H9 (cell line): Measurements from ENCODE around the gene ASCC2. TPM values are rescaled to one million over a fixed set of nuclear protein-coding genes. Genes with fewer than 3 reads are reported as not detected.

ENCODE experiments used
- DNase-seq: peaks from one replicate; pipeline ENCODE4 v3.0.0-alpha.2; 2017
- H2AFZ ChIP-seq: one replicate; pipeline ENCODE4 v1.6.1; 2013; ENCODE audit warnings: mild to moderate bottlenecking, low read length, control low read depth, moderate library complexity
- H2AK5ac ChIP-seq: 2 replicates; pipeline ENCODE4 v1.6.1; 2013; ENCODE audit warnings: low read length, control low read depth, mixed read lengths; ENCODE audit not compliant: insufficient read length
- H2BK120ac ChIP-seq: one replicate; pipeline ENCODE4 v1.6.1; 2013; ENCODE audit warnings: low read depth, mild to moderate bottlenecking, low read length, control low read depth, inconsistent platforms; ENCODE audit not compliant: poor library complexity, severe bottlenecking
- H2BK12ac ChIP-seq: 2 replicates; pipeline ENCODE4 v1.6.1; 2013; ENCODE audit warnings: low read length, control low read depth, mixed read lengths, low read depth; ENCODE audit not compliant: insufficient read length
- H2BK15ac ChIP-seq: 2 replicates; pipeline ENCODE4 v1.6.1; 2013; ENCODE audit warnings: low read depth, low read length, control low read depth
- H2BK20ac ChIP-seq: one replicate; pipeline ENCODE4 v1.6.1; 2013; ENCODE audit warnings: low read depth, mild to moderate bottlenecking, low read length, control low read depth, inconsistent platforms; ENCODE audit not compliant: poor library complexity, severe bottlenecking
- H2BK5ac ChIP-seq: 2 replicates; pipeline ENCODE4 v1.6.1; 2013; ENCODE audit warnings: low read length, control low read depth, mixed read lengths; ENCODE audit not compliant: insufficient read length
- H3K14ac ChIP-seq: 2 replicates; pipeline ENCODE4 v1.6.1; 2013; ENCODE audit warnings: low read length, control low read depth; ENCODE audit not compliant: insufficient read depth
- H3K18ac ChIP-seq: 2 replicates; pipeline ENCODE4 v1.6.1; 2013; ENCODE audit warnings: low read depth, mild to moderate bottlenecking, mixed read lengths, low read length, control low read depth; ENCODE audit not compliant: insufficient read length
- H3K23ac ChIP-seq: 2 replicates; pipeline ENCODE4 v1.6.1; 2013; ENCODE audit warnings: low read length, control low read depth, mixed read lengths, low read depth; ENCODE audit not compliant: insufficient read length
- H3K23me2 ChIP-seq: 2 replicates; pipeline ENCODE4 v1.6.1; 2013; ENCODE audit warnings: low read depth, mild to moderate bottlenecking, mixed read lengths, low read length, control low read depth; ENCODE audit not compliant: insufficient read length, poor library complexity, severe bottlenecking
- H3K27ac ChIP-seq: 2 replicates; pipeline ENCODE4 v1.5.1; 2013; ENCODE audit warnings: low read length, control low read depth, mixed read lengths, low read depth; ENCODE audit not compliant: insufficient read length
- H3K27me3 ChIP-seq: 2 replicates; pipeline ENCODE4 v1.6.1; 2013; ENCODE audit warnings: low read length, control low read depth, inconsistent platforms; ENCODE audit not compliant: insufficient read depth
- H3K4ac ChIP-seq: 2 replicates; pipeline ENCODE4 v1.6.1; 2013; ENCODE audit warnings: low read depth, mild to moderate bottlenecking, control low read depth, inconsistent platforms, low read length, moderate library complexity
- H3K4me1 ChIP-seq: 2 replicates; pipeline ENCODE4 v1.6.1; 2013; ENCODE audit warnings: low read length, control low read depth, inconsistent platforms; ENCODE audit not compliant: insufficient read depth
- H3K4me2 ChIP-seq: 2 replicates; pipeline ENCODE4 v1.6.1; 2013; ENCODE audit warnings: low read length, control low read depth, mixed read lengths; ENCODE audit not compliant: insufficient read length, insufficient read depth
- H3K56ac ChIP-seq: 2 replicates; pipeline ENCODE4 v1.6.1; 2013; ENCODE audit warnings: low read depth, mild to moderate bottlenecking, mixed read lengths, low read length, control low read depth; ENCODE audit not compliant: insufficient read length
- H3K79me1 ChIP-seq: 2 replicates; pipeline ENCODE4 v1.6.1; 2013; ENCODE audit warnings: low read depth, mild to moderate bottlenecking, moderate library complexity, low read length, control low read depth, inconsistent platforms; ENCODE audit not compliant: insufficient read depth, poor library complexity, severe bottlenecking
- H3K79me2 ChIP-seq: 2 replicates; pipeline ENCODE4 v1.6.1; 2013; ENCODE audit warnings: low read length, control low read depth, inconsistent platforms; ENCODE audit not compliant: insufficient read depth
- H3K9ac ChIP-seq: 2 replicates; pipeline ENCODE4 v1.6.1; 2013; ENCODE audit warnings: low read length, control low read depth, mixed read lengths; ENCODE audit not compliant: insufficient read length; ENCODE audit errors: extremely low read depth
- H3K9me3 ChIP-seq: one replicate; pipeline ENCODE4 v1.6.1; 2013; ENCODE audit warnings: low read depth, low read length, inconsistent platforms; ENCODE audit not compliant: control insufficient read depth
- H3T11ph ChIP-seq: one replicate; pipeline ENCODE4 v1.6.1; 2013; ENCODE audit warnings: mild to moderate bottlenecking, low read length, control low read depth, inconsistent platforms
- H4K20me1 ChIP-seq: one replicate; pipeline ENCODE4 v1.6.1; 2013; ENCODE audit not compliant: control insufficient read depth, insufficient read length, insufficient read depth
- H4K5ac ChIP-seq: 2 replicates; pipeline ENCODE4 v1.6.1; 2013; ENCODE audit warnings: low read depth, mild to moderate bottlenecking, mixed read lengths, low read length, control low read depth; ENCODE audit not compliant: insufficient read length
- H4K8ac ChIP-seq: replicated peaks from 2 replicates; pipeline ENCODE4 v1.6.1; 2013; ENCODE audit warnings: low read length, control low read depth, mixed read lengths, low read depth; ENCODE audit not compliant: insufficient read length
- H4K91ac ChIP-seq: 2 replicates; pipeline ENCODE4 v1.6.1; 2013; ENCODE audit warnings: low read depth, mild to moderate bottlenecking, moderate library complexity, mixed read lengths, low read length, control low read depth; ENCODE audit not compliant: insufficient read length
- H3K27ac Mint-ChIP-seq, 3 experiments: 2 replicates in 2 of 3; 3 replicates in 1 of 3; pipeline ENCODE4 v1.8.0; 2020 to 2021; ENCODE audit warnings: mixed read lengths in 3 of 3, mild to moderate bottlenecking in 1 of 3, moderate library complexity in 1 of 3
- H3K27me3 Mint-ChIP-seq: 2 replicates; pipeline ENCODE4 v1.8.0; 2021; ENCODE audit warnings: low read depth, mild to moderate bottlenecking, moderate library complexity, mixed read lengths
- H3K36me3 Mint-ChIP-seq, 3 experiments: 2 replicates in 2 of 3; 3 replicates in 1 of 3; pipeline ENCODE4 v1.8.0; 2020 to 2021; ENCODE audit warnings: low read depth in 3 of 3, mixed read lengths in 3 of 3; ENCODE audit not compliant: insufficient read depth in 1 of 3
- H3K4me1 Mint-ChIP-seq, 2 experiments: 2 replicates each; pipeline ENCODE4 v1.8.0; 2020; ENCODE audit warnings: mixed read lengths in 2 of 2
- H3K4me3 Mint-ChIP-seq, 2 experiments: 2 replicates in 1 of 2; 3 replicates in 1 of 2; pipeline ENCODE4 v1.8.0; 2020 to 2021; ENCODE audit warnings: mild to moderate bottlenecking in 2 of 2, mixed read lengths in 2 of 2, moderate library complexity in 1 of 2
- H3K9me3 Mint-ChIP-seq, 2 experiments: 2 replicates in 1 of 2; 3 replicates in 1 of 2; pipeline ENCODE4 v1.8.0; 2020; ENCODE audit warnings: mild to moderate bottlenecking in 2 of 2, mixed read lengths in 2 of 2, moderate library complexity in 1 of 2
- WGBS: extraction: QIAGEN DNeasy Blood & Tissue Kit; methylation state at CpG from one replicate; pipeline ENCODE4 v1.1.7; 2013; ENCODE audit warnings: missing lambda C conversion rate, low lambda C conversion rate, mixed read lengths; ENCODE audit not compliant: insufficient read length; ENCODE audit errors: extremely low coverage; 5-methylcytosine and 5-hydroxymethylcytosine counted together
- total RNA-seq: library from RNA; stranded (reverse); gene quantifications from 2 replicates; pipeline ENCODE4 v1.2.1, GENCODE V29; 2021
- TF ChIP-seq, protein P1 (sequence below): fragments of 200-600 bp; sonication (generic); conservative IDR thresholded peaks from 3 replicates; pipeline ENCODE4 v1.8.0; 2021; ENCODE audit warnings: antibody characterized with exemption, mild to moderate bottlenecking

The ASCC2 gene
- total RNA-seq, 1 experiment from 2014 or later, result 48.2 TPM

DNA sequence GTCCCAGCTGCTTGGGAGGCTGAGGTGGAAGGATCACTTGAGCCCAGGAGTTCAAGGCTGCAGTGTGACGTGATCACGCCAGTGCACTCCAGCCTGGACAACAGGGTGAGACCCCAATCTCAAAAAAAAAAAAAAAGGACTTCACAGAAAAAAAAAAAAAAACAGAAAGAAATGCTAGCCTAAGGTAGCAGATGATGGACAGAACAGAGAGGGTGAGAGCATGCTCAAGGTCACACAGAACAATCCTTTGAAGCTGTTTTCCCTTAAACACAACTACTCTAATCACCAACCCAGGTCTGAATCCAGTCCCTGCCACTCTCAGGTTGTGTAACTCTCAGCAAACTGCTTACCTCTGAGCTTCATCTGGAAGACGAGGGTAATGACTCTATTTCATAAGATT is 81.0 kb downstream of the ASCC2 start:
- H2BK5ac ChIP-seq, result no peak overlapping the region
- no peak overlapping the region for H4K8ac ChIP-seq
- no peak overlapping the region for H2BK120ac ChIP-seq
- Mint-ChIP-seq H3K36me3 (no peaks in the 10 kb centered on the region), H3K27ac (no peak overlapping the region), H3K4me3 (no peak overlapping the region), H3K9me3 (no peaks in the 10 kb centered on the region), H3K4me1 (peaks cover 5 to 13% of the 10 kb centered on the region in 2 experiments), H3K27me3 (no peaks in the 10 kb centered on the region; the same call in 1 of the 2 replicates)
- no peaks in the 10 kb centered on the region for H3K4me1 ChIP-seq
- TF ChIP-seq, protein P1, sequence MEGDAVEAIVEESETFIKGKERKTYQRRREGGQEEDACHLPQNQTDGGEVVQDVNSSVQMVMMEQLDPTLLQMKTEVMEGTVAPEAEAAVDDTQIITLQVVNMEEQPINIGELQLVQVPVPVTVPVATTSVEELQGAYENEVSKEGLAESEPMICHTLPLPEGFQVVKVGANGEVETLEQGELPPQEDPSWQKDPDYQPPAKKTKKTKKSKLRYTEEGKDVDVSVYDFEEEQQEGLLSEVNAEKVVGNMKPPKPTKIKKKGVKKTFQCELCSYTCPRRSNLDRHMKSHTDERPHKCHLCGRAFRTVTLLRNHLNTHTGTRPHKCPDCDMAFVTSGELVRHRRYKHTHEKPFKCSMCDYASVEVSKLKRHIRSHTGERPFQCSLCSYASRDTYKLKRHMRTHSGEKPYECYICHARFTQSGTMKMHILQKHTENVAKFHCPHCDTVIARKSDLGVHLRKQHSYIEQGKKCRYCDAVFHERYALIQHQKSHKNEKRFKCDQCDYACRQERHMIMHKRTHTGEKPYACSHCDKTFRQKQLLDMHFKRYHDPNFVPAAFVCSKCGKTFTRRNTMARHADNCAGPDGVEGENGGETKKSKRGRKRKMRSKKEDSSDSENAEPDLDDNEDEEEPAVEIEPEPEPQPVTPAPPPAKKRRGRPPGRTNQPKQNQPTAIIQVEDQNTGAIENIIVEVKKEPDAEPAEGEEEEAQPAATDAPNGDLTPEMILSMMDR, result no peak
- no peak overlapping the region for H3K14ac ChIP-seq
- no peaks in the 10 kb centered on the region for H3K79me2 ChIP-seq
- H3K23me2 ChIP-seq, result no peaks in the 10 kb centered on the region
- H2AFZ ChIP-seq, result no peak overlapping the region
- no peaks in the 10 kb centered on the region for H3K9me3 ChIP-seq
- no peak overlapping the region for H3K23ac ChIP-seq
- no CpG with 5 or more reads among the region's 3 CpGs for WGBS
- no peak overlapping the region for H3K9ac ChIP-seq
- no peaks in the 10 kb centered on the region for H4K20me1 ChIP-seq
- no peak for DNase-seq
- H3K27ac ChIP-seq, result no peak overlapping the region
- H4K5ac ChIP-seq, result no peak overlapping the region
- H2BK12ac ChIP-seq, result no peak overlapping the region
- H3K79me1 ChIP-seq, result no peaks in the 10 kb centered on the region
- H2BK15ac ChIP-seq, result no peak overlapping the region
- no peak overlapping the region for H4K91ac ChIP-seq
- no peak overlapping the region for H3K4ac ChIP-seq
- H3K56ac ChIP-seq, result no peak overlapping the region
- no peak overlapping the region for H2BK20ac ChIP-seq
- no peak overlapping the region for H2AK5ac ChIP-seq
- H3K4me2 ChIP-seq, result no peak overlapping the region
- no peaks in the 10 kb centered on the region for H3K27me3 ChIP-seq
- no peak overlapping the region for H3K18ac ChIP-seq
- H3T11ph ChIP-seq, result no peak overlapping the region
